HepG2 (cell line): Measurements from ENCODE around the gene METTL1. TPM values are rescaled to one million over a fixed set of nuclear protein-coding genes. Genes with fewer than 3 reads are reported as not detected.

Experiments
- ARID2 ChIP-seq: sonication (generic); formaldehyde crosslinking; IDR thresholded peaks from 2 replicates; pipeline ENCODE4 v1.8.1; 2022; ENCODE audit warnings: mild to moderate bottlenecking, missing genetic modification reagents, borderline replicate concordance
- CBX1 ChIP-seq: IDR thresholded peaks from one replicate; pipeline ENCODE4 v1.6.1; 2016; ENCODE audit warnings: antibody characterized with exemption, low read depth
- ETV6 ChIP-seq: sonication (generic); formaldehyde crosslinking; conservative IDR thresholded peaks from 2 replicates; pipeline ENCODE4 v1.4.0; 2020; ENCODE audit warnings: missing genetic modification reagents
- HIVEP1 ChIP-seq: sonication (generic); formaldehyde crosslinking; IDR thresholded peaks from 2 replicates; pipeline ENCODE4 v1.4.0; 2020; ENCODE audit warnings: mild to moderate bottlenecking, missing genetic modification reagents
- HNRNPLL ChIP-seq: fragments of 200-400 bp; formaldehyde crosslinking; IDR thresholded peaks from 2 replicates; pipeline ENCODE4 v1.6.1; 2017; ENCODE audit warnings: mild to moderate bottlenecking, low read depth, low read length; ENCODE audit not compliant: poor library complexity, severe bottlenecking
- ISL2 ChIP-seq: sonication (generic); formaldehyde crosslinking; IDR thresholded peaks from 2 replicates; pipeline ENCODE4 v1.5.0; 2020; ENCODE audit warnings: missing genetic modification reagents
- KLF16 ChIP-seq, 2 experiments: sonication (generic) in 1 of 2; formaldehyde crosslinking in 1 of 2; IDR thresholded peaks; 2 replicates each; pipeline versions ENCODE4 v1.6.1 to v1.8.0; 2016 to 2023; ENCODE audit warnings: missing genetic modification reagents in 2 of 2, missing compliant biosample characterization in 1 of 2
- MEF2D ChIP-seq: sonication (generic); formaldehyde crosslinking; IDR thresholded peaks from 2 replicates; pipeline ENCODE4 v1.5.1; 2020; ENCODE audit warnings: mild to moderate bottlenecking, missing genetic modification reagents
- MXI1 ChIP-seq: IDR thresholded peaks from 3 replicates; pipeline ENCODE4 v1.6.1; 2012; ENCODE audit warnings: low read depth, low read length, inconsistent platforms, borderline replicate concordance
- NFAT5 ChIP-seq: sonication (generic); formaldehyde crosslinking; IDR thresholded peaks from 2 replicates; pipeline ENCODE4 v1.4.0; 2020; ENCODE audit warnings: missing genetic modification reagents
- SPEN ChIP-seq: sonication (generic); formaldehyde crosslinking; IDR thresholded peaks from 2 replicates; pipeline ENCODE4 v1.5.1; 2020; ENCODE audit warnings: low read depth, mild to moderate bottlenecking, missing genetic modification reagents
- ZFP41 ChIP-seq: sonication (generic); formaldehyde crosslinking; IDR thresholded peaks from 2 replicates; pipeline ENCODE4 v1.4.0; 2020; ENCODE audit warnings: mild to moderate bottlenecking, missing genetic modification reagents, borderline replicate concordance
- ZNF124 ChIP-seq: sonication (generic); formaldehyde crosslinking; IDR thresholded peaks from 2 replicates; pipeline ENCODE4 v1.4.0; 2020; ENCODE audit warnings: missing genetic modification reagents
- ZNF180 ChIP-seq: sonication (generic); formaldehyde crosslinking; IDR thresholded peaks from 2 replicates; pipeline ENCODE4 v1.4.0; 2020; ENCODE audit warnings: low read depth, missing genetic modification reagents, borderline replicate concordance
- ZNF513 ChIP-seq: sonication (generic); formaldehyde crosslinking; conservative IDR thresholded peaks from 2 replicates; pipeline ENCODE4 v1.5.0; 2020; ENCODE audit warnings: missing genetic modification reagents
- ZNF605 ChIP-seq: sonication (generic); formaldehyde crosslinking; IDR thresholded peaks from 2 replicates; pipeline ENCODE4 v1.8.0; 2022; ENCODE audit warnings: mild to moderate bottlenecking, missing genetic modification reagents
- ZNF619 ChIP-seq: sonication (generic); formaldehyde crosslinking; IDR thresholded peaks from 2 replicates; pipeline ENCODE4 v1.4.0; 2020; ENCODE audit warnings: mild to moderate bottlenecking, missing genetic modification reagents
- polyA plus RNA-seq, 8 experiments: library from polyadenylated mRNA; depleted of rRNA in 3 of 8; stranded (reverse) in 7 of 8; unstranded in 1 of 8; fragments of >200 nt; fragmentation: Illumina TruSeq in 4 of 8; extraction: Trizol in 4 of 8; gene quantifications; 2 replicates each; pipeline versions ENCODE4 v1.2.1 to v1.2.3, GENCODE V29; 2011 to 2016; ENCODE audit warnings: low read depth in 4 of 8, missing spikeins in 1 of 8, mixed read lengths in 1 of 8; ENCODE audit not compliant: insufficient read depth in 1 of 8
- total RNA-seq, 5 experiments: library from RNA; depleted of rRNA; stranded (reverse); fragments of >200 nt; fragmentation: Illumina TruSeq; extraction: Trizol; gene quantifications; 2 replicates each; pipeline ENCODE4 v1.2.3, GENCODE V29; 2016; ENCODE audit warnings: low read depth in 1 of 5
- TF ChIP-seq, protein P1 (sequence below): sonication (generic); formaldehyde crosslinking; IDR thresholded peaks from 2 replicates; pipeline ENCODE4 v1.5.1; 2020; ENCODE audit warnings: missing genetic modification reagents, mild to moderate bottlenecking, borderline replicate concordance
- TF ChIP-seq, protein P2 (sequence below): sonication (generic); formaldehyde crosslinking; IDR thresholded peaks from 2 replicates; pipeline ENCODE4 v1.4.0; 2020; ENCODE audit warnings: mild to moderate bottlenecking, missing genetic modification reagents

METTL1 gene
- total and polyA plus RNA-seq, 2 of the 13 experiments (the other 11 are each of a cell fraction or from before 2014, with no cell fraction given): 34.7 to 36.9 TPM

DNA sequence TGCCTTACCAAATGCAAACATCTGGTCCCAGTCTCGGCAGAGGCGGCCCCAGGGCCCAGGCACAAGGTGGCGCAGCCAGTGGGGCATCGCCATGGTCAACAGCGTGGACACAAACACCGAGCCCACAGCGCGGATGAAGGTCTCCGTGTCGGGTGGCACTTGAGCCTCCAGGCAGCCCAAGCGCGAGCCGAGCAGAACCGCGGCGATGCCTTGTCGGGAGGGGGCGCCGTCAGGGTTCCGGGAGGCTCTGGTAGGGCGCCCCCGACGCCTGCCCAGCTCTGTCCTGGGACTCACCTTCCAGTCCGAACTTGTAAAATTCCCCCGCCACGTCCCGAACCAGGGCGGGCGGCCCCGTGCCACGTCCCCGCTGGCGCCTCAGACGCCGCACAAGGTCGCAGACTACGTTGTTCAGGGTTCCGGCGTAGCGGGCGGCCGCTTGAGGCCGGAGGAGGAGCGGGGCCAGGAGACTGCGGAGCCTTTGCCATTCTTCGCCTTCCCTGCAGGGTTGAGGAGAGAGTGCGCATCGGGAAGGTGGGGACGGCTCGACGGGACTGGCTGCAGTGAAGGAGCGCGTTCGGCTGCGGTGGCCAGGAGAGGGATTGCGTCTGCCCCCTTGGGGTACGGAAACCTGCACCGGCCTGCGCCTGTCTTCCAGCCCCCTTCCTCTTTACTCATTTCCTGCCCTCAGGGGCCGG lies 6.8 kb downstream of the METTL1 start (continued):
- TF ChIP-seq MEF2D (CRISPR knock-in tag): 0 out of 2 replicates have a peak, but pooled peaks have one; percentile 28
- TF ChIP-seq ISL2 (CRISPR knock-in tag): peak; percentile 55; the same call in 1 of the 2 replicates
- TF ChIP-seq ZNF619: no peak
- no peak; the same call in 1 of the 2 replicates for TF ChIP-seq ZFP41 (CRISPR knock-in tag)
- TF ChIP-seq KLF16 (CRISPR knock-in tag; IDR thresholded peaks at IDR 0.05): no peak
- TF ChIP-seq ARID2 (CRISPR knock-in tag): no peak
- peak; percentile 81 for TF ChIP-seq HIVEP1
- TF ChIP-seq, protein P1, sequence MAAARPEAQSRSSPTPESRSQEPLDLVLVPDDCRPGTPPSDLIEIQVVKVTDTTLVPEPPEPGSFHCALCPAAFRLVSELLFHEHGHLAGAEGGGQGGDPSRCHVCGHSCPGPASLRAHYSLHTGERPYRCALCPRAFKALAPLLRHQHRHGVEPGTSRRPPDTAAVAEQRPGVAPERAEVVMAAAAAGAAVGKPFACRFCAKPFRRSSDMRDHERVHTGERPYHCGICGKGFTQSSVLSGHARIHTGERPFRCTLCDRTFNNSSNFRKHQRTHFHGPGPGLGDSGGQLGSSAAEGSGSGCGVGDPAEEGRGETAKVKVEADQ: no peak
- no peak for TF ChIP-seq ZNF513
- TF ChIP-seq MXI1: no peak
- TF ChIP-seq ETV6 (CRISPR knock-in tag): 0 out of 2 replicates have a peak, but pooled peaks have one; percentile 30
- no peak for TF ChIP-seq NFAT5 (CRISPR knock-in tag)
- no peak for TF ChIP-seq ZNF180 (CRISPR knock-in tag)
- TF ChIP-seq, protein P2, sequence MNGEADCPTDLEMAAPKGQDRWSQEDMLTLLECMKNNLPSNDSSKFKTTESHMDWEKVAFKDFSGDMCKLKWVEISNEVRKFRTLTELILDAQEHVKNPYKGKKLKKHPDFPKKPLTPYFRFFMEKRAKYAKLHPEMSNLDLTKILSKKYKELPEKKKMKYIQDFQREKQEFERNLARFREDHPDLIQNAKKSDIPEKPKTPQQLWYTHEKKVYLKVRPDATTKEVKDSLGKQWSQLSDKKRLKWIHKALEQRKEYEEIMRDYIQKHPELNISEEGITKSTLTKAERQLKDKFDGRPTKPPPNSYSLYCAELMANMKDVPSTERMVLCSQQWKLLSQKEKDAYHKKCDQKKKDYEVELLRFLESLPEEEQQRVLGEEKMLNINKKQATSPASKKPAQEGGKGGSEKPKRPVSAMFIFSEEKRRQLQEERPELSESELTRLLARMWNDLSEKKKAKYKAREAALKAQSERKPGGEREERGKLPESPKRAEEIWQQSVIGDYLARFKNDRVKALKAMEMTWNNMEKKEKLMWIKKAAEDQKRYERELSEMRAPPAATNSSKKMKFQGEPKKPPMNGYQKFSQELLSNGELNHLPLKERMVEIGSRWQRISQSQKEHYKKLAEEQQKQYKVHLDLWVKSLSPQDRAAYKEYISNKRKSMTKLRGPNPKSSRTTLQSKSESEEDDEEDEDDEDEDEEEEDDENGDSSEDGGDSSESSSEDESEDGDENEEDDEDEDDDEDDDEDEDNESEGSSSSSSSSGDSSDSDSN (CRISPR knock-in tag): peak; percentile 75
- TF ChIP-seq ZNF124: no peak
- peak; percentile 29; the same call in 1 of the 2 replicates for TF ChIP-seq SPEN
- TF ChIP-seq HNRNPLL: peak; percentile 96
- TF ChIP-seq ZNF605: peak; percentile 66; the same call in 1 of the 2 replicates
- TF ChIP-seq CBX1: peak; percentile 48
